Tracheal epithelial cell (primary cell): ENCODE measurements around the gene CCDC159. TPM values are rescaled to one million over a fixed set of nuclear protein-coding genes. Genes with fewer than 3 reads are reported as not detected.

Source experiments
- total RNA-seq: library from RNA; depleted of rRNA; stranded (reverse); fragments of >200 nt; gene quantifications from 2 replicates; pipeline ENCODE4 v1.2.1, GENCODE V29; 2014

The CCDC159 gene, protein sequence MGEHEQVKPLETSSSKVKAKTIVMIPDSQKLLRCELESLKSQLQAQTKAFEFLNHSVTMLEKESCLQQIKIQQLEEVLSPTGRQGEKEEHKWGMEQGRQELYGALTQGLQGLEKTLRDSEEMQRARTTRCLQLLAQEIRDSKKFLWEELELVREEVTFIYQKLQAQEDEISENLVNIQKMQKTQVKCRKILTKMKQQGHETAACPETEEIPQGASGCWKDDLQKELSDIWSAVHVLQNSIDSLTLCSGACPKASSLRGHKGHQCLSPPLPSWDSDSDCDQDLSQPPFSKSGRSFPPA
- total RNA-seq: 6.7 and 8.1 TPM in 2 replicates

DNA sequence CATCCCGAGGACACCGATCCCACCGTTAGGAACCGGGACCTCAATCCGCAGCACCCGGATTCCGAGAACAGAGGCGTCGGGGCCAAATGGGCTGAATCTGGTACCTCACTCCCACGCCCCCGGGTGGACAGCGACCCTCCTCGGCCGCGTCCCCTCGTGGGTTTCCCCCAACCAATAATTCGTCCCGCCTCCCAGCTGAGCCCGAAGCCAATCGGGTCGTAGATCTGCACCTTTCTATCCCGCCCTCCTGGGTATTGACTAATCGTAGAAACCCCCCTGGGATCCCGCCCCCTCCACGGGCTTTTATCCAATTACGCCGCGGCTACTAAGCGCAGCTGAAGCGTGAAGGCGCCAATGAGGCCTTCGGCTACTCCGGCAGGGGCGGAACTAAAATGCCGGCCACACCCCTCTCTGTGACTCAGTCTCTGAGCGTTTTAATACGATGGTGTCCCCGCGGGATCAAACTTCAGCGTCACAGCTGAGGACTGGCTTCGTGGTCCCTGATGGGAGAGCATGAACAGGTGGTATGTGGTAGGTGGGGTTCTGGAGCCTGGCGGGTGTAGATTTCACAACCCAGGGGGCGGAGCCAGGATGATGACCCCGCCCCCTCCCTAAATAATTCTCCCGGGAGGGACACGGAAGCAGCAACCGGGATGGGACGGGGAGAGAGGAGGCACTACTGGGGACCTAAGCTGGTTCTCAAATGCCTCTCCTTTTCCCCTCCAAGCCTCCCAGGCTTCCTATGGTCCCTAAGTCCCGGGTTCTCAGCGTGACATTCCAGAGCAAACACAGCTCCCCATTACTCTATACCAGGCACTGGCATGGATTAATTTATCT lies at the start of gene CCDC159, which contains the start of gene TMEM205:
TSS of gene CCDC159 (plus strand) at position 416 of the 837 bp plus-strand sequence. CDS start at position 504, 88 bp downstream.
TSS of gene TMEM205 (minus strand) at position 165 of the 837 bp plus-strand sequence. CDS start 649 bp downstream, outside the sequence.

DNA sequence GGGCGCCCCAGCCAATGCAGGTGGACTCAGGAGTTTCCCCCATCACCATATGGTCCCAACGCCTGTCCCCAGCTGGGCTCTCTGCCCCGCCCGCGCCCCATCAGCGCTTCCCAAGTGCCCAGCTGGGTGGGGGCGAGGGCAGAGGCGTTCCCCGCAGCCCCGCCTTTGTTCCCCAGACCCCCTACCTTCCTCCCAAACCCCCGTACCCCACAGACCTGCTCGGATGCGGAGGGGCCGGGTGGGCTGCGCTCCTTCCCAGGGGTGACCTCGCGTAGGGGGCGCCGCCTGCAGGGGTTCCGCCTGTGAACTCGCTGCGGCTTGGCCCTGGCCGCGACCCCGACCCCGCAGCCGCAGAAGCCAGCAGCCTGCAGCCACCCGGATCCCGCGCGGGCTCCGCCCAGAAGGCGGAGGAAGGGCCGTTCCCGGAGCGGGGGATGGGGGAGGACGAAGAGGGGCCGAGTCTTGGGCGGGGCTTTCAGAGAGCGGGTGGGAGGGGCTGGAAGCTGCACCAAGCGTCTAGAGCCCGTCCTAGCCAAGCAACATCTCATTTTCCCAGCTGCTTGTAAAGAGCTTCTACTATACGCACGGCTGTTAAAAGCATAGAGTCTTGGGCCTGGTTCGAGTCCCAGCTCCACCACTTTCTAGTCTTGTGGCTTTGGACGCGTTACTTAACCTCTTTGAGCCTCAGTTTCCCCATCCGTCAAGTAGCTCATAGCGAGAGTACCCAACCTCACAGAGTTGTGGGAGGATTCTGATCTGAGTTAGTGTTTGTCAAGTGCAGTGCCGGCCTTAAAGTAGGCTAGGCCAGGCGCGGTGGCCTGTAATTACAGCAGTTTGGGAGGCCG lies 6.8 kb upstream of the CCDC159 start, which contains the start of gene RAB3D:
TSS of gene RAB3D (minus strand) at position 404 of the 845 bp plus-strand sequence. CDS start 2,258 bp downstream, outside the sequence.

DNA sequence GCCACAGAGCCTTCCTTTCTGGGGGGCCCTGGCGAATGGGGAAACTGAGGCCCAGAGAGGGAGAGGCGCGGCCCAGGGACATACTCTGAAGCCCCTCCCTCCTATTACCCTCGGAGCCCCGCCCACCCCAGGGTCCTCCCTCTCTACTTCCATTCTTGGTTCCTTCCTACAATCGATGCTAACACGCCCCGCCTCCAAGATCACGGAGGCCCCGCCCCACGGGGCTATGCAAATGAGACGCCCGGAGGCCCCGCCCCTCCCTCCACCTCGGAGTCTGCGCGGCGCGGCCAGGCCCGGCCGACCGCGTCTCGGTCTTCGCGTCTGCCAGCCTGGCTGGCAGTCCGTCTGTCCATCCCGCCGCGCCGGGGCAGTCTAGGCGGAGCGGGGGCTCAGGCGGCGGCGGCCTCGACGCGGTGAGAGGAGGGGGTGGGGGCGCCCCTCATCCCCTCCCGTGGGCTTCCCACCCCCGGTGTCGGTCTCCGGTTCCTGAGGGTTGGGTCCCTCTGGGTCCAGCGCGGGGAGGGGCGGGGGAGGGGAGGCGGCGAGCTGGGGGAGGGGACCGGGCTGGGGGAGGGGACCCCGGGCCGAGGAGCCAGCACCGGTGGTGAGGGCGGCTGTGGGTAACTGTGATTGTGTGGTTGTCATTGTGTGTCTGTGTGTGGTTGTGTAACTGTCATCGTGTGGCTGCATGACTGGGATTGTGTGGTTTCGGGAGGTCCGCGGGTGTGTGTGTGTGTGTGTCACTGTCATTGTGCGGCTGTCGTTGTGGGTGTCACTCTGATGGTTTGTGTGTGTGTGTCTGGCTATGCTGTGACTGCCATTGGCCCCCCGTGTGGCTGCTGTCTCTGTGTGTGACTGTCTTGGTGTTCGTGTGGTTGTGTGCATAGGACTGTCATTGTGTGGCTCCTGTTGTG lies 9.1 kb downstream of the CCDC159 start, which contains the start of gene PLPPR2:
TSS of gene PLPPR2 (plus strand) at position 273 of the 914 bp plus-strand sequence. CDS start 2,242 bp downstream, outside the sequence.

DNA sequence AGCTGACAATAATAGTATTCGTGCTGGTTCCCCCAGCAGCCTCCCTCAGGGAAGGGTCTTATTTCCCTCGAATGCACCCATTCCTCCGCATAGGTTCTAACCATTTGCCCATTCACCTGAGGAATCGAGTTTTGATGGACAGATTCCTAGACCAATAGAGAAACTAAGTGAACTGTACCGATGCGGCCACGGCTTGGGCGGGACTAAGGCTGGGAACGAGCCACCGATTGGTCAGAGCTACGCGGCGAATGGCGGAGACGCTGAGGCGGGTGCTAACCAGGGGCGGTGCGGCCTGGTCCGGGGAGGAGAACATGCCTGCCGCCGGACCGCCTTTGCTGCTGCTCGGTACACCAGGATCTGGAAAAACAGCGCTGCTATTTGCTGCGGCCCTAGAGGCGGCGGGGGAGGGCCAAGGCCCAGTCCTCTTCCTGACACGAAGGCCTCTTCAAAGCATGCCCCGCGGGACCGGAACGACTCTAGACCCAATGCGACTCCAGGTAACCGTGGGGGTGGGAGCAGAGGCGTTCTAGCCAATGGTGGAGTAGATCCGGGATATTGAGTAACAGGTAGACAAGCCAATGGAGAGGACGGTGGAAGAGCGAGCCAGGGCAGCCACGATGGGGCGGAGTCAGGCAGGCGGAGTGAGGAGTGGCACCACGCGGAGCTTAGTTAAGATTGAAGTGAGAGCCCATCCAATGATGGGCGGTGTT lies 28.3 kb downstream of the CCDC159 start, which contains the start of gene SWSAP1:
TSS of gene SWSAP1 (plus strand) at position 234 of the 710 bp plus-strand sequence. CDS start at position 249, 15 bp downstream.

Other genes starting within 250 kb of the CCDC159 start
- gene SPC24, start 190.7 kb upstream of the CCDC159 start, total RNA-seq: 0.64 and 4.8 TPM in 2 replicates
- gene KANK2, start 149.0 kb upstream of the CCDC159 start, total RNA-seq: 13.0 and 21.7 TPM in 2 replicates
- gene ANGPTL8, start 106.9 kb upstream of the CCDC159 start, total RNA-seq: not detected in 2 replicates
- 16.4 and 16.6 TPM in 2 replicates for gene DOCK6, start 84.0 kb upstream of the CCDC159 start, total RNA-seq
- gene TSPAN16, start 50.4 kb upstream of the CCDC159 start, total RNA-seq: not detected in 2 replicates
- gene RAB3D, start 6.9 kb upstream of the CCDC159 start, total RNA-seq: 38.8 and 42.9 TPM in 2 replicates
- gene TMEM205, start 251 bp upstream of the CCDC159 start, total RNA-seq: 128 and 178 TPM in 2 replicates
- gene PLPPR2, start 8.9 kb downstream of the CCDC159 start, total RNA-seq: 4.1 and 5.3 TPM in 2 replicates
- gene SWSAP1, start 28.1 kb downstream of the CCDC159 start, total RNA-seq: 0.21 and 0.72 TPM in 2 replicates
- gene EPOR, start 37.8 kb downstream of the CCDC159 start, total RNA-seq: 0.85 and 0.96 TPM in 2 replicates
- gene RGL3, start 72.8 kb downstream of the CCDC159 start, total RNA-seq: 1.4 TPM in 1 of 2 replicates, not detected in the other
- under 0.01 TPM in 1 of 2 replicates, not detected in the other for gene ODAD3, start 88.6 kb downstream of the CCDC159 start, total RNA-seq
- 107 TPM in 2 replicates for gene PRKCSH, start 89.1 kb downstream of the CCDC159 start, total RNA-seq
- gene ELAVL3, start 134.5 kb downstream of the CCDC159 start, total RNA-seq: not detected in 2 replicates
- 6.6 and 11.1 TPM in 2 replicates for gene ZNF653, start 159.3 kb downstream of the CCDC159 start, total RNA-seq
- 41.2 and 71.0 TPM in 2 replicates for gene ECSIT, start 182.6 kb downstream of the CCDC159 start, total RNA-seq
- gene CNN1, start 192.3 kb downstream of the CCDC159 start, total RNA-seq: 1.7 TPM in 1 of 2 replicates, not detected in the other
- 27.1 and 28.9 TPM in 2 replicates for gene ELOF1, start 212.7 kb downstream of the CCDC159 start, total RNA-seq
- gene ACP5, start 231.1 kb downstream of the CCDC159 start, total RNA-seq: 46.7 and 66.5 TPM in 2 replicates